Fibroblast of lung (primary cell): Measurements from ENCODE around the gene ENKD1.

ENCODE experiments used
- EZH2 ChIP-seq: IDR thresholded peaks from 2 replicates; pipeline ENCODE4 v1.5.1; 2012; ENCODE audit warnings: low read length, control low read depth, mild to moderate bottlenecking; ENCODE audit errors: missing control alignments
- TF ChIP-seq, protein P1 (sequence below), 2 donors: IDR thresholded peaks in 1 of 2; conservative IDR thresholded peaks in 1 of 2; 1 replicate in 1 of 2; 2 replicates in 1 of 2; pipeline ENCODE4 v1.5.1; 2011 to 2012; ENCODE audit warnings: low read length in 2 of 2, control low read depth in 1 of 2, inconsistent platforms in 1 of 2, low read depth in 1 of 2, mild to moderate bottlenecking in 1 of 2

DNA sequence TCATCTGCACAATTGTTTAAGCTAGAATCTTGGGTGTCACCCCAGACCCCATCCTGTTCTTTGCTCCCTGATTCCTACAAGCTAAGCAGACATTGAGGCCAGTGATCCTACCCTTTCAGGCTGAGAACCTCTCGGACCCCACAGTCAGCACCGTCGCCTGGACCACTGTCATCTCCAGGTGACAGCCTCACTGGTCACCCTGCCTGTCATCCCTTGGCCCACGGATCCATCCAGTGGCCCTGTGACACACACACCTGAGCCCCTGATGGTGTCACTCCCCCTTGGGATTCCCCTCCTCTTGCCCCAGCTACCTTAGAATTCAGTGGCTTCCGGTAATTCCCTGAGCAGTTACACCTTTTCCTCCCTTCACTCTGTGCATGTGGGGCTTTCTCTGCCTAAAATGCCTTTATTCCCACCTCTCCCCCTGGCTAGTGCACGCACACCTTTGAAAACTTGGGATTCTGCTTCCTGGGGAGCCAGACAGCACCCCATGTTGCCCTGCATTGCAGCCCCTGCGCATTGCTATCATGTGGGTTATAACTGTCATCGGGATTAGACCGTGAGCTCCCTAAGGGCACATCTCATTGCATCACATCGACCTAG is 3.0 kb upstream of the ENKD1 start:
- TF ChIP-seq, protein P1, sequence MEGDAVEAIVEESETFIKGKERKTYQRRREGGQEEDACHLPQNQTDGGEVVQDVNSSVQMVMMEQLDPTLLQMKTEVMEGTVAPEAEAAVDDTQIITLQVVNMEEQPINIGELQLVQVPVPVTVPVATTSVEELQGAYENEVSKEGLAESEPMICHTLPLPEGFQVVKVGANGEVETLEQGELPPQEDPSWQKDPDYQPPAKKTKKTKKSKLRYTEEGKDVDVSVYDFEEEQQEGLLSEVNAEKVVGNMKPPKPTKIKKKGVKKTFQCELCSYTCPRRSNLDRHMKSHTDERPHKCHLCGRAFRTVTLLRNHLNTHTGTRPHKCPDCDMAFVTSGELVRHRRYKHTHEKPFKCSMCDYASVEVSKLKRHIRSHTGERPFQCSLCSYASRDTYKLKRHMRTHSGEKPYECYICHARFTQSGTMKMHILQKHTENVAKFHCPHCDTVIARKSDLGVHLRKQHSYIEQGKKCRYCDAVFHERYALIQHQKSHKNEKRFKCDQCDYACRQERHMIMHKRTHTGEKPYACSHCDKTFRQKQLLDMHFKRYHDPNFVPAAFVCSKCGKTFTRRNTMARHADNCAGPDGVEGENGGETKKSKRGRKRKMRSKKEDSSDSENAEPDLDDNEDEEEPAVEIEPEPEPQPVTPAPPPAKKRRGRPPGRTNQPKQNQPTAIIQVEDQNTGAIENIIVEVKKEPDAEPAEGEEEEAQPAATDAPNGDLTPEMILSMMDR (conservative IDR thresholded peaks at IDR 0.05 in 1 of 2, IDR thresholded peaks at IDR 0.05 in 1 of 2; ENCODE audit: low read depth in 1 of 2, low read length in 2 of 2): no peak
- no peak for TF ChIP-seq EZH2
